Mesenchymal stem cell (in vitro differentiated cells and primary cell): Measurements from ENCODE around the gene F13A1.

Experiments used
- DNase-seq: peaks from one replicate; pipeline ENCODE4 v3.0.0-alpha.2; 2013
- H2AFZ ChIP-seq: one replicate; pipeline ENCODE4 v1.6.1; 2013; ENCODE audit warnings: low read depth, mild to moderate bottlenecking, control low read depth, inconsistent platforms, low read length, moderate library complexity
- H2AK5ac ChIP-seq: 2 replicates; pipeline ENCODE4 v1.6.1; 2013; ENCODE audit warnings: low read length, moderate library complexity, mild to moderate bottlenecking, inconsistent platforms; ENCODE audit not compliant: severe bottlenecking
- H2BK120ac ChIP-seq: one replicate; pipeline ENCODE4 v1.6.1; 2013; ENCODE audit warnings: low read depth, mild to moderate bottlenecking, inconsistent platforms, low read length, moderate library complexity
- H2BK12ac ChIP-seq, 2 experiments: one replicate each; pipeline ENCODE4 v1.6.1; 2013; ENCODE audit warnings: inconsistent platforms in 2 of 2, low read length in 2 of 2, mild to moderate bottlenecking in 2 of 2, moderate library complexity in 2 of 2, control low read depth in 1 of 2
- H2BK15ac ChIP-seq: one replicate; pipeline ENCODE4 v1.6.1; 2013; ENCODE audit warnings: mild to moderate bottlenecking, low read depth, inconsistent platforms; ENCODE audit not compliant: poor library complexity, severe bottlenecking
- H2BK5ac ChIP-seq: 2 replicates; pipeline ENCODE4 v1.6.1; 2013; ENCODE audit warnings: low read depth, mild to moderate bottlenecking, low read length, control low read depth, inconsistent platforms; ENCODE audit not compliant: poor library complexity, severe bottlenecking
- H3K14ac ChIP-seq, 2 experiments: one replicate each; pipeline ENCODE4 v1.6.1; 2013; ENCODE audit warnings: inconsistent platforms in 2 of 2, low read length in 2 of 2, control low read depth in 1 of 2, mild to moderate bottlenecking in 1 of 2, moderate library complexity in 1 of 2
- H3K18ac ChIP-seq, 2 experiments: one replicate each; pipeline ENCODE4 v1.6.1; 2013; ENCODE audit warnings: inconsistent platforms in 2 of 2, low read length in 2 of 2, control low read depth in 1 of 2, low read depth in 1 of 2, mild to moderate bottlenecking in 1 of 2
- H3K23ac ChIP-seq, 2 experiments: one replicate each; pipeline ENCODE4 v1.6.1; 2013; ENCODE audit warnings: inconsistent platforms in 2 of 2, low read length in 2 of 2, mild to moderate bottlenecking in 2 of 2, moderate library complexity in 2 of 2, control low read depth in 1 of 2
- H3K27ac ChIP-seq: 2 replicates; pipeline ENCODE4 v1.5.1; 2013; ENCODE audit warnings: mild to moderate bottlenecking, moderate library complexity, low read length, control low read depth, inconsistent platforms; ENCODE audit not compliant: poor library complexity, severe bottlenecking
- H3K27me3 ChIP-seq, 2 experiments: 2 replicates each; pipeline versions ENCODE4 v1.6.1 to v1.7.0; 2013; ENCODE audit warnings: low read length in 2 of 2, mild to moderate bottlenecking in 2 of 2, moderate library complexity in 2 of 2, control low read depth in 1 of 2, inconsistent platforms in 1 of 2; ENCODE audit not compliant: control insufficient read depth in 1 of 2, insufficient read depth in 1 of 2
- H3K36me3 ChIP-seq, 2 experiments: 2 replicates each; pipeline versions ENCODE4 v1.6.1 to v1.7.0; 2013; ENCODE audit warnings: low read length in 2 of 2, control low read depth in 1 of 2, inconsistent platforms in 1 of 2, low read depth in 1 of 2, mild to moderate bottlenecking in 1 of 2; ENCODE audit not compliant: insufficient read depth in 2 of 2, control insufficient read depth in 1 of 2
- H3K4ac ChIP-seq, 2 experiments: one replicate each; pipeline ENCODE4 v1.6.1; 2013; ENCODE audit warnings: inconsistent platforms in 2 of 2, low read length in 2 of 2, mild to moderate bottlenecking in 2 of 2, moderate library complexity in 2 of 2, control low read depth in 1 of 2, low read depth in 1 of 2
- H3K4me1 ChIP-seq: 2 replicates; pipeline ENCODE4 v1.6.1; 2013; ENCODE audit warnings: low read depth, low read length, control low read depth; ENCODE audit not compliant: control insufficient read depth, insufficient read depth
- H3K4me2 ChIP-seq: 2 replicates; pipeline ENCODE4 v1.6.1; 2013; ENCODE audit warnings: low read length, mild to moderate bottlenecking, inconsistent platforms; ENCODE audit not compliant: poor library complexity, severe bottlenecking
- H3K4me3 ChIP-seq, 2 experiments: 2 replicates each; pipeline versions ENCODE4 v1.5.1 to v1.7.0; 2013; ENCODE audit warnings: low read length in 2 of 2, mild to moderate bottlenecking in 2 of 2, control low read depth in 1 of 2, low read depth in 1 of 2; ENCODE audit not compliant: insufficient read depth in 1 of 2
- H3K79me1 ChIP-seq: replicated peaks from 2 replicates; pipeline ENCODE4 v1.6.1; 2013; ENCODE audit warnings: mild to moderate bottlenecking, control low read depth, low read length, inconsistent platforms; ENCODE audit not compliant: poor library complexity, severe bottlenecking
- H3K9ac ChIP-seq: 2 replicates; pipeline ENCODE4 v1.7.0; 2013; ENCODE audit warnings: mild to moderate bottlenecking, low read length, moderate library complexity
- H3K9me3 ChIP-seq: 2 replicates; pipeline ENCODE4 v1.7.0; 2013; ENCODE audit warnings: mild to moderate bottlenecking, low read length; ENCODE audit not compliant: control insufficient read depth
- H4K8ac ChIP-seq: one replicate; pipeline ENCODE4 v1.6.1; 2013; ENCODE audit warnings: inconsistent platforms, mild to moderate bottlenecking, low read length, moderate library complexity
- H4K91ac ChIP-seq: one replicate; pipeline ENCODE4 v1.6.1; 2013; ENCODE audit warnings: mild to moderate bottlenecking, low read length, inconsistent platforms
- WGBS: methylation state at CpG from one replicate; pipeline ENCODE4 v1.1.7; 2013; ENCODE audit warnings: mixed read lengths; 5-methylcytosine and 5-hydroxymethylcytosine counted together

Gene F13A1

DNA sequence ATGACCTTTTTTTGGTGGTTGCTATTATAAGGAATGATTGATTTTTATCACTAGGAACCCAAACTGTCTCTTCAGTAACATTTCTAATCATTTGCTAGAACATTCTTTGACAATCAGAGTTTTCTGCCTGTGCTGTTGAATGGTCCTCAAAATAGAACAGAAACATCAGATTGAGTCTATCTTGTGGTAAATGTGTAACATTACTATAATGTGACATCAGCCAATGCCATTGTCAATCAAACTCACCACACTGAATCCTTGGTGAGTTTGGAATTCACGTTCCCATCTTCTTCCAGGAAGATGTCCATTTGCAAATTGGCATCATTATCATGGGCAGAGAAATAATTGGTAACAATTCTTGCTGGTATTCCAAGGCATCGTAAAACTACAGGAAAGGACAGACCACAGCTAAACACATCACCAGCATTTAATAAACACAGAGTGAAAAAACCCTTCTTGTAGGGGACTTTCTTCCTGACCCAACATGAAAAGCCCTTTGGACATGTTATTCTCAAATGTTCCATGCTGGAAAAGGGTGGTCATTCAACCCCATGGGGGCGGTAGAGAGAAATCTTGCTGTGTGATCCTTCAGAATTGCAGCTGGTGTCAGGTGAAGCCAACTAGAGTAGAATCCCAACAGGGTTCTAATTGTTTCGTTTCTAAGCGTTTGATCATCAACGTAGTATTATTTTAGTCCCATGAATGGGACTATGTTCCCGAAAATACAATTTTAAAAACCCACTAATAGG lies 98.5 kb downstream of the F13A1 start:
- no peak overlapping the region for H2BK12ac ChIP-seq
- no peak overlapping the region for H4K8ac ChIP-seq
- H3K79me1 ChIP-seq: no peaks in the 10 kb centered on the region
- H3K4me1 ChIP-seq: no peaks in the 10 kb centered on the region
- no peak overlapping the region for H3K18ac ChIP-seq
- no peak overlapping the region for H2AFZ ChIP-seq
- peaks cover 0 to 31% of the 10 kb centered on the region in 2 experiments for H3K27me3 ChIP-seq
- H3K4me3 ChIP-seq: no peak overlapping the region
- no peak for DNase-seq
- no peaks in the 10 kb centered on the region for H3K9me3 ChIP-seq
- no peak overlapping the region for H2BK5ac ChIP-seq
- H3K4me2 ChIP-seq: no peak overlapping the region
- H2BK120ac ChIP-seq: no peak overlapping the region
- no peak overlapping the region for H2AK5ac ChIP-seq
- no peak overlapping the region for H3K23ac ChIP-seq
- no peak overlapping the region for H4K91ac ChIP-seq
- no peak overlapping the region for H3K14ac ChIP-seq
- no peaks in the 10 kb centered on the region for H3K36me3 ChIP-seq
- WGBS: 64% methylated on average over 5 of the region's 7 CpGs
- H3K4ac ChIP-seq: no peak overlapping the region
- H3K9ac ChIP-seq: no peak overlapping the region
- no peak overlapping the region for H2BK15ac ChIP-seq
- no peak overlapping the region for H3K27ac ChIP-seq

DNA sequence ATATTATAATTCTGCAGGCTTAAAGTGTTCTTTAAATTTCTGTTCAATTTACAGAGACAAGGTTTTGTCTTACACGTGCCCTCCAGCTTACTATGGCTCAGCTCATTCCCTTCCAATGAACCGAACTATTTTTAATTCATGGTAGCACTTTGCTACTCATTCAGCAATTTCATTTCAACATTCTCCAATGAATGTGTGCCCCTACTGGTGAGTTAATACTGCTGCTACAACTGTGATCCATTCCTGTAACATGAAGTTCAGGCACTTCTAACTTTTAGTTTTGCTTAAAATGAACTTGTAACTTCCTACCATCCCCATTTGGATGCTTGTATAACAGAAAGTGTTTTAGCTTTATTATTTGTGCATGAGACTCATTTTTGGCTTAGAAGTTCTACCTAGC lies 99.7 kb downstream of the F13A1 start:
- H2BK15ac ChIP-seq: no peak overlapping the region
- peaks cover 0 to 22% of the 10 kb centered on the region in 2 experiments for H3K27me3 ChIP-seq
- no peak overlapping the region for H2BK120ac ChIP-seq
- H3K18ac ChIP-seq: no peak overlapping the region
- H2BK12ac ChIP-seq: no peak overlapping the region
- no peak for DNase-seq
- H4K8ac ChIP-seq: no peak overlapping the region
- H3K36me3 ChIP-seq: no peaks in the 10 kb centered on the region
- H3K4me3 ChIP-seq: no peak overlapping the region
- no peak overlapping the region for H2BK5ac ChIP-seq
- no peak overlapping the region for H2AK5ac ChIP-seq
- no peak overlapping the region for H3K4ac ChIP-seq
- H3K4me1 ChIP-seq: no peaks in the 10 kb centered on the region
- H3K14ac ChIP-seq: no peak overlapping the region
- no peaks in the 10 kb centered on the region for H3K79me1 ChIP-seq
- WGBS: 73% methylated on average over 2 of the region's 2 CpGs
- no peak overlapping the region for H3K9ac ChIP-seq
- H2AFZ ChIP-seq: no peak overlapping the region
- H3K23ac ChIP-seq: no peak overlapping the region
- no peak overlapping the region for H3K27ac ChIP-seq
- no peaks in the 10 kb centered on the region for H3K9me3 ChIP-seq
- no peak overlapping the region for H3K4me2 ChIP-seq
- no peak overlapping the region for H4K91ac ChIP-seq

DNA sequence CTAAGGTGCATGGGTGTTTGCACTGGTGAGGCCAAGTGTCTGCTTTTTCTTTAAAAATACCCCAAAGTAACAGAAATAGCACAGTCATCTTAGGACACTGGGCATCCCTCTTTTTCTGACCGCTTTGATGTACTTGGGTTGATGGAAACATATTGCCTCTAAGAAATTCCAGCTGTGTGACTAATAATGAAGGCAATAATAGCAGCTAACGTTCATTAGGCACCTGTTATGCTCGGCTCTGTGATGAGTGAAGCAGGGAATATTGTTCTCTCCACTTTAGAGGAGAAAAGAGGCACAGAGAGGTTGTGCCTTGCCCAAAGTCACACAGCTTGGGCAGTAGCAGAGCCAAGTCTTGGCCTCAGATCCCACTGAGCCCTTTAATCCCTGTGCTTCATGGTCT lies 100.7 kb downstream of the F13A1 start:
- Histone ChIP-seq H2BK120ac (no peak overlapping the region), H3K9me3 (no peaks in the 10 kb centered on the region), H4K91ac (no peak overlapping the region), H3K27ac (no peak overlapping the region), H3K4me2 (no peak overlapping the region), H3K4me3 (no peak overlapping the region), H3K14ac (peak overlapping the region in 1 of 2 experiments; percentile 26), H2AK5ac (no peak overlapping the region), H3K18ac (no peak overlapping the region), H3K4ac (no peak overlapping the region), H3K27me3 (peaks cover 0 to 17% of the 10 kb centered on the region in 2 experiments), H2BK5ac (no peak overlapping the region), H2AFZ (no peak overlapping the region), H3K23ac (no peak overlapping the region), H2BK15ac (no peak overlapping the region), H3K36me3 (no peaks in the 10 kb centered on the region), H3K9ac (no peak overlapping the region), H2BK12ac (no peak overlapping the region), H3K79me1 (no peaks in the 10 kb centered on the region), H3K4me1 (no peaks in the 10 kb centered on the region), H4K8ac (no peak overlapping the region)
- DNase-seq: no peak
- WGBS: 20% methylated on average over 3 of the region's 3 CpGs

DNA sequence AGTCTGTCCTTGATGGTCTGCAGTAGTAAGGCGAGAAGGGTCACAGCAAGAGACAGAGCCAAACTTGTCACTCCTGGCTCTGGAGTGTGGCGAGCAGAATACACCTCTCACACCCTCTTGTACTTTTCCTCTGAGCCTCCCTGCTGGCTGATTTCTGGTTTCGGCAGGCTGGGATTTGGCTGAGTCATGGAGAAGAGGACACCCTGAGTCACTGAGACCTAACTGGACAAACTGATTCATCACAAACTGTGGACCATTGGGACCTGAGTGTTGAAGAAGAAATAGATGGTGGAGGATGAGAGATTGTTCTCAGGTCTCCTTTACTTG lies 101.7 kb downstream of the F13A1 start:
- Histone ChIP-seq H3K23ac (no peak overlapping the region), H2BK5ac (no peak overlapping the region), H3K18ac (no peak overlapping the region), H2BK120ac (no peak overlapping the region), H3K4me1 (no peaks in the 10 kb centered on the region), H3K9me3 (no peaks in the 10 kb centered on the region), H2BK15ac (no peak overlapping the region), H3K79me1 (no peaks in the 10 kb centered on the region), H3K4ac (no peak overlapping the region), H3K36me3 (no peaks in the 10 kb centered on the region), H3K27ac (no peak overlapping the region), H4K91ac (no peak overlapping the region), H3K9ac (peak overlapping the region; percentile 69), H3K4me3 (peak overlapping the region in 1 of 2 experiments; percentile 58), H2AK5ac (no peak overlapping the region), H2BK12ac (no peak overlapping the region), H3K4me2 (no peak overlapping the region), H2AFZ (no peak overlapping the region), H4K8ac (no peak overlapping the region), H3K27me3 (peaks cover 0 to 13% of the 10 kb centered on the region in 2 experiments), H3K14ac (no peak overlapping the region)
- 51% methylated on average over 2 of the region's 3 CpGs for WGBS
- peak; percentile 45 for DNase-seq
